GM12878 (cell line): ENCODE data around the gene TTC38. TPM values are rescaled to one million over a fixed set of nuclear protein-coding genes. Genes with fewer than 3 reads are reported as not detected.

Experiments
- ATF7 ChIP-seq: fragments of 450-650 bp; IDR thresholded peaks from 2 replicates; pipeline ENCODE4 v1.6.1; 2016; ENCODE audit warnings: low read depth, mild to moderate bottlenecking
- IRF3 ChIP-seq: fragments of 450-650 bp; IDR thresholded peaks from 2 replicates; pipeline ENCODE4 v1.6.1; 2014; ENCODE audit warnings: mild to moderate bottlenecking
- MTA2 ChIP-seq: fragments of 450-650 bp; IDR thresholded peaks from 2 replicates; pipeline ENCODE4 v1.6.1; 2016; ENCODE audit warnings: low read depth, mild to moderate bottlenecking, moderate library complexity
- NFYB ChIP-seq: IDR thresholded peaks from 2 replicates; pipeline ENCODE4 v1.6.1; 2011; ENCODE audit warnings: low read depth, mild to moderate bottlenecking, low read length, improper control_type of control experiment, moderate library complexity; ENCODE audit not compliant: insufficient read depth
- NKRF ChIP-seq: fragments of 450-650 bp; conservative IDR thresholded peaks from 2 replicates; pipeline ENCODE4 v1.6.1; 2017; ENCODE audit warnings: mild to moderate bottlenecking, moderate library complexity
- PAX5 ChIP-seq: IDR thresholded peaks from 2 replicates; pipeline ENCODE4 v1.6.1; 2011; ENCODE audit warnings: low read depth, low read length, borderline replicate concordance
- PML ChIP-seq: IDR thresholded peaks from 2 replicates; pipeline ENCODE4 v1.6.1; 2012; ENCODE audit warnings: low read length, inconsistent platforms
- RELA ChIP-seq: fragments of 450-650 bp; IDR thresholded peaks from 2 replicates; pipeline ENCODE4 v1.8.0; 2014; ENCODE audit warnings: borderline replicate concordance; ENCODE audit not compliant: partially characterized antibody
- STAT3 ChIP-seq: IDR thresholded peaks from 2 replicates; pipeline ENCODE4 v1.6.1; 2011; ENCODE audit warnings: low read depth, low read length, improper control_type of control experiment
- SUZ12 ChIP-seq: fragments of 200-600 bp; sonication (generic); IDR thresholded peaks from one replicate; pipeline ENCODE4 v1.6.1; 2018; ENCODE audit warnings: antibody characterized with exemption, mild to moderate bottlenecking; ENCODE audit not compliant: unreplicated experiment
- TCF3 ChIP-seq: IDR thresholded peaks from 2 replicates; pipeline ENCODE4 v1.6.1; 2012; ENCODE audit warnings: low read depth, mild to moderate bottlenecking, low read length, borderline replicate concordance; ENCODE audit not compliant: insufficient read depth
- YY1 ChIP-seq: IDR thresholded peaks from 2 replicates; pipeline ENCODE4 v1.6.1; 2011; ENCODE audit warnings: low read depth, mild to moderate bottlenecking, low read length
- ZBTB33 ChIP-seq: fragments of 450-650 bp; IDR thresholded peaks from 2 replicates; pipeline ENCODE4 v1.6.1; 2017; ENCODE audit warnings: mild to moderate bottlenecking
- ZBTB4 ChIP-seq: fragments of 450-650 bp; formaldehyde crosslinking; IDR thresholded peaks from 2 replicates; pipeline ENCODE4 v1.4.0; 2022; ENCODE audit warnings: mild to moderate bottlenecking, moderate library complexity
- ZNF592 ChIP-seq: fragments of 450-650 bp; IDR thresholded peaks from 2 replicates; pipeline ENCODE4 v1.6.1; 2017; ENCODE audit warnings: mild to moderate bottlenecking, moderate library complexity
- ZNF622 ChIP-seq: fragments of 450-650 bp; IDR thresholded peaks from 2 replicates; pipeline ENCODE4 v1.6.1; 2017; ENCODE audit warnings: mild to moderate bottlenecking, inconsistent platforms
- polyA plus RNA-seq, 11 experiments: library from polyadenylated mRNA; depleted of rRNA in 4 of 11; unstranded in 6 of 11; stranded (reverse) in 5 of 11; fragments of >200 nt; fragmentation: Nextera tagmentation in 4 of 11; fragmentation: Illumina TruSeq in 1 of 11; extraction: Ambion mirVana in 4 of 11; extraction: Trizol in 1 of 11; gene quantifications; 1 replicate in 1 of 11; 2 replicates in 10 of 11; pipeline versions ENCODE4 v1.2.1 to v1.2.3, GENCODE V29; 2011 to 2016; ENCODE audit warnings: inconsistent platforms in 2 of 11, missing spikeins in 2 of 11, low read depth in 1 of 11
- total RNA-seq, 4 experiments: library from RNA; depleted of rRNA in 3 of 4; stranded (reverse); fragments of >200 nt in 3 of 4; fragmentation: Illumina TruSeq in 1 of 4; extraction: Trizol in 1 of 4; gene quantifications; 2 replicates each; pipeline versions ENCODE4 v1.2.1 to v1.2.3, GENCODE V29; 2013 to 2021

The TTC38 gene
- total and polyA plus RNA-seq, 10 of the 15 experiments (the other 5 are each of a cell fraction or from before 2014, with no cell fraction given), result 0.58 to 39.9 (median 13.0) TPM

GRCh38 chr22:46335201-46336118 is 67.7 kb downstream of the TTC38 start, which contains the start of gene TRMU (continued):
- no peak for TF ChIP-seq ZBTB33
- TF ChIP-seq PML, result 0 out of 2 replicates have a peak, but pooled peaks have one; percentile 60
- peak; percentile 90 for TF ChIP-seq NKRF
- no peak for TF ChIP-seq SUZ12
- no peak for TF ChIP-seq ZNF622
- peak; percentile 70 for TF ChIP-seq RELA
- TF ChIP-seq YY1, result peak; percentile 82
- TF ChIP-seq MTA2, result no peak
- no peak for TF ChIP-seq ZNF592
- TF ChIP-seq STAT3, result no peak
- TF ChIP-seq PAX5, result no peak; the same call in 1 of the 2 replicates
- TF ChIP-seq ATF7, result no peak
- TF ChIP-seq ZBTB4 (CRISPR knock-in tag), result no peak
- TF ChIP-seq TCF3, result peak; percentile 90; the same call in 1 of the 2 replicates
- no peak for TF ChIP-seq IRF3
- no peak for TF ChIP-seq NFYB
